HG03575 (cell line): Measurements from ENCODE around the gene EVI2A.

Source experiments
- ATAC-seq: cut with Tn5 transposase; IDR thresholded peaks from one replicate; pipeline ENCODE4 v1.9.1; 2021; ENCODE audit not compliant: unreplicated experiment, insufficient number of reproducible peaks, low FRiP score; ENCODE audit errors: extremely low read depth

Gene EVI2A

DNA sequence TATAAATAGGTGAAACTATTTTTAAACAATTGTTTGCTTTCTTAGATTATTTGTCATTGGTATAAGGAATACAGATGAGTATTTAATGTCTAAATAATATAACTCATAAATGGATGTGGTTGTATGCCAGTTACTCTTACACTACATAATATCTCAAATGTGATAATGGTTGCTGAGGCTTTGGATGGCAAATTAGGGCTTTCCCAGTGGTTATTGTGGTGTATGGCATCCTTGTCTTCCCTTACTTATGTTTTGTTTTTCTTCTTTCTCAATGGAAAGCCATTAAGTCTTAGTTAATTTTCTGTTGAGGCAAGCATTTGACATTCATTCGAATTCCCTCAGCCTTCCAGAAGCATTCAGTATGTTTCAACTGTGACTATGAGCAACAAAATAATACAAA is 34.8 kb downstream of the EVI2A start:
- ATAC-seq = no peak

DNA sequence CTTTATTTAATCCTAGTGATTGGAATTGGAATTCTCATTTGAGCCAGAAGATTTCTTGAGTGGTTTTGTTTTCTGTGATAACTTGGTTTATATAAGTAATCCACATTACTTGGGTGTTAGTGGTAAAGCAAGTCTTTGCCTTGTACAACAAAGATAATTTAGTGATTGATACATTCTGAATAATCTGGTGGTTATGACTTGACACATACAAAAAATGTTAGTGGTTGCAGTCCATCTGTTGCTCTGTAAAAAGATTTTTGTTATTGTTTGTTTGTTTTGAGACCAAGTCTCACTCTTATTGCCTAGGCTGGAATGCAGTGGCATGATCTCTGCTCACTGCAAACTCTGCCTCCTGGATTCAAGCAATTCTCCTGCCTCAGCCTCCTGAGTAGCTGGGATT is 37.6 kb downstream of the EVI2A start:
- ATAC-seq = no peak

DNA sequence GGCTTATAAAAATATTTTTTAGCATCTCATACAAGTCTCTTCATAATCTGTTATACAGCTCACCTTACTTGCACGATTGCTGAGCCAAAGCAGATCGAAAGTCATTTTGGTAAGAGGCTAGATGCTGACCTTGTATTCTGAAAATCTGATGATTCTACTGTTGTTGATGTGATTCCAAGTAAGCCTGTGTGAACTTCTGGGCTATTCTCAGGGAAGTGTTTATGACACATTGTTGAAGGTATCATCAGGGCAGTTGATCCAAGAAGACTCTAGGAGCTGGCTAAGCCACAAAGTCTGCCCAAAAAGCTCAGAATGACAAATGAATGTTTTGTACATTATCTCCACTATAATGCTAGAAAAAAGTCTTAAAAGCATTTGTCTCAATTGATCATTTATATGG is 40.4 kb downstream of the EVI2A start:
- no peak for ATAC-seq

DNA sequence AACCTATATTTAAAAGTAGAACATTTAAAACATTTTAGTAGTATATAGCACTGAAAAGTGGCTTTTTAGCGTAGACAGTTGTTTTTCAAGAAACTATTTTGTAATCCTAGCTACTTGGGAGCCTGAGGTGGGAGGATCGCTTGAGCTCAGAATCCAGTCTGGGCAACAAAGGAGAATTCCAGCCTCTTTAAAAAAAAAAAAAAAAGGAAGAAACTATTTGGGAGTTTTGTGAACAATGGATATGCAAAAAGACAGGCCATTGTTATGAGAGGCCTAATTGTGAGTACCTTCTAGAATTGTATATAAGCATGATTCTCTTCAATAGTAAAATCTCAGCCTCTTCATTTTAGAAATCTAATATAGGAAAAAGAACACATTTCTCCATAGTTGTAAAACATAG is 42.0 kb downstream of the EVI2A start:
- ATAC-seq = no peak

DNA sequence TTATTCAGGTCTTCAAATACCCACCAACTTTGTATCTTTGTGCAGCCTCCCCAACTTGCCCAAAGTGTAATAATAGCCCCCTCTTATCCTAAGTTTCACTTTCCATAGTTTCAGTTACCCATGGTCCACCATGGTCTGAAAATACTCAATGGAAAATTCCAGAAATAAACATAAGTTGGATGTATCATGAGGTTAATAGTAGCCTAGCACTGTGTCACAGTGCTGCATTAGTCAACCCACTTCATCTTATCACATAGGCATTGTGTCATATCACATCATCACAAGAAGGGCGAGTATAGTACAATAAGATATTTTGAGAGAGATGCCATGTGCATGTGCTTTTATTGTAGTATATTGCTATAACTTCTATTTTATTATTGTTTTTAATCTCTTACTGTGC is 46.3 kb downstream of the EVI2A start:
- ATAC-seq = no peak

DNA sequence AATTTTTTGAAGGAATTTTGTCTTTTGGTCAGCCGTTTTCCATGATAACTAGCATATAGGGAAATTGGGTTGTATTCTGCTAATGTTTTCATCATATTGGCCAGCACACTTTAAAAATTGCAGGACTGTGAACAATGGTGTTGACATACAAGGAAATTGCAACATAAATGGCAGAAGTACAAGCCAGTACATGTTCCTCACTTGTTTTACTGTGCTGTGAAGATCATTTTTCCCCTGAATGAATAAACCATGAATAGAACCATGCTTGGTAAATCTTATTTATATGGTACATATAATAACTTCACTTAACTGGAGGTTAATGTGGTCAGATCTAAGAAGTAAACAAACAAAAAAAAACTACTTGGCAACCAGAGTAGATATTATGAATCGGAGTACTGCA is 47.2 kb downstream of the EVI2A start:
- ATAC-seq = no peak

DNA sequence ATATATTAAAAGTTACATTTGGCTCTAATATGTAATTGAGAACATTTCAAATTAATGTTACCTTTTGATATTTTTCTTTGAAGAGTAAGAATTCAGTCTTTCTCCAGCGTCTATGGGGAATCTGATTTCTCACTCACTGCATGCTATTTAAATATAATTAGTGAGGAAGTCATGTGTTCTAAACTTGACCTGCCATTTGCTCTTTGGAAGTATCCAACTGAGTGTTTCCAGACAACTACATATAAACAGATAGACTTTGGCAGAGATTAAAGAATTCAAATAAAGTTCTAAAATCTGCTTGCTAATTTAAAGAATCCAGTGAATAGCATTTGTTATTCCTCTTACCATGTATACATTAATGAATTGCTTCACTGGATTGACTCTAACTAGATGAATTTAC is 47.9 kb downstream of the EVI2A start:
- ATAC-seq = no peak

DNA sequence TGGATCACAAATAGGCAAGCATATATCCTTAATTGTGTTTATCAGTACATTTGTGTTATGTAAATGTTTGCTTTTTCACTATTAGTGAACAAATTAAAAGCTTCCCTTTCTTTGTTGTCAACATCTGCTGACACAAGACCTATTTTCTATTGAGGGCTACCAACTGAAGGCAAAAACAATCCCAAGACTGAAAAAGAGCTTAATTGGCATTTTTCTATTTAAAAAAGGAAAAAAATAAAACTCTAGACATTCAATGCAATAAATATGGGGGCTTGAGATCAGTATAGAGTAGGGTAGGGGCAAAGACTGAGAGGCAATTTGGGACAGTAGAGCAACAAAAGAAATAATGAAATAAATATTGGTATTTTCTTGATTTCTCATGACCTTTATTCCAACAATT is 48.6 kb downstream of the EVI2A start:
- ATAC-seq = no peak

DNA sequence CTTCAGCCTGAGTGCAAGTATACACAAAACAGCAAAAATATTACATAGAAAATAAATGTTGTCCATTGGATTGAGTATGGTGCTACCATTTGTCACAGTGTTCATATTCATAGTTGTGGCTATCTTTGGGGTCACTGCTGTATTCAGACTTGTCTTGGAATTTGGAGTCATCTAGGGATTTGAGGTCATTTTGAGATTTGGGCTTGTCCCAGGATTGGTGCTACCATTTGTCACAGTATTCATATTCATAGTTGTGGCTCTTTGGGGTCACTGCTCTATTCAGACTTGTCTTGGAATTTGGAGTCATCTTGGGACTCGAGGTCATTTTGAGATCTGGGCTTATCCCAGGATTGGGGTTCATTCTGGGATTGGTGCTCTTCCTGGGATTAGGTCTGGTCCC is 49.2 kb downstream of the EVI2A start:
- ATAC-seq = no peak

DNA sequence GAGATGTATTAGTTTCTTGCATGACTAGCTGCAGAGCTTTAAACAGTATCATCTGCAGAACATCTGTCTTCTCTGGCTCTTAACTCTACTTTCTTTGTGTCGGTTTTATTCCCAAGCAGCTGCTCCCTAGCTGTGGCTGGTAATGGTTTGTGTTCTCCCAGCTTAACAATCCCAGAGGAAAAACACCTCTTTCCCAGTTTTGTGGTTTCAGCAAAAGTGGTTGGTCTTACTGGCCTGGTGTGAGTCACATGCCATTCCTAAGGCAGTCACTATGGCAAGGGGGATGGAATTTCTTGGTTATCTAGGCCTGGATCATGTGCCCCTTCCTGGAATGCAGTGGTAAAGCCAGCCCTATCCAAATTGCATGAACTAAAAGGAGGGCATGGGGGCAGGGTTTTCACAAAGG is 51.8 kb downstream of the EVI2A start:
- ATAC-seq = no peak

DNA sequence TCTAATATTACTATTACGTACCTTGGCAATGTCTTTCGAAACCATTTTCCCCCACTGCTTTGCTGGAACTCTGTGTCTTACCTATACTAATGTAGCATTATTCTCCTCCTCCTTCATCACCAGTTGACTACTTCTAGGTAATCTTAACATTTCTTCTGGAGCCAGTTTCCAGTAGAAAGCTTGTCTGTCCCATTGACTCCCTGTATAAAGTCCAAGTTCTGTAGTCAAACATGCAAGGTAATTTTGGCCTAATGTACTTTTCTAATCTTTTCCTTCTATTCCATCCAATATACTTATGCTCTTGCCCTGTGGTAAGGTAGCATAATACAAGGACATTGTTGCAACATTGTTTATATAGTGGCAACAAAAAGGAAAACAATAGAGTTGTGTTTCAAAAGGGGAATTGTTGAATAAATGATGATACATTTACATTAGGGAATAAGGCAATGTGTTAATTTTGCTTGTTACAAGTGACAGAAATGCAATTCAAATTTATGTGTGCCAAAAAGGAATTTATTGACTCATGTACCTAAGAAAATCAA is 52.3 kb downstream of the EVI2A start:
- no peak for ATAC-seq
